Measurements from ENCODE around the gene PWWP2B. TPM values are rescaled to one million over a fixed set of nuclear protein-coding genes. Genes with fewer than 3 reads are reported as not detected.
A peak's percentile ranks its signal among the peaks of the same experiment; 100 is the strongest.
"Not testable (repeated sequence)": the region's sequence is repeated elsewhere in the genome, so short reads cannot be mapped to it uniquely, and the experiment has no call there.

Gene PWWP2B
- total RNA-seq, 2 donors from 2014 or later: 33.8 to 61.0 TPM

GRCh38 chr10:132386419-132386831, 10.6 kb upstream of the PWWP2B start:
- Histone ChIP-seq H3K36me3 (no peaks in the 10 kb centered on the region), H3K4me1 (no peaks in the 10 kb centered on the region), H3K27ac (no peak overlapping the region), H3K9me3 (no peaks in the 10 kb centered on the region), H3K27me3 (no peaks in the 10 kb centered on the region), H3K4me3 (no peak overlapping the region), H3K9ac (ENCODE audit: low read depth in 2 of 2, low read length in 2 of 2) (no peak overlapping the region)
- intact Hi-C loops (cut with DNase I): loop anchor here (2.0 to 10.0 kb wide), 2 partner anchors 66 to 188 kb away; no protein-coding TSS in a partner anchor
- no peak for DNase-seq
- no peak for TF ChIP-seq CTCF (IDR thresholded peaks at IDR 0.05)

DNA sequence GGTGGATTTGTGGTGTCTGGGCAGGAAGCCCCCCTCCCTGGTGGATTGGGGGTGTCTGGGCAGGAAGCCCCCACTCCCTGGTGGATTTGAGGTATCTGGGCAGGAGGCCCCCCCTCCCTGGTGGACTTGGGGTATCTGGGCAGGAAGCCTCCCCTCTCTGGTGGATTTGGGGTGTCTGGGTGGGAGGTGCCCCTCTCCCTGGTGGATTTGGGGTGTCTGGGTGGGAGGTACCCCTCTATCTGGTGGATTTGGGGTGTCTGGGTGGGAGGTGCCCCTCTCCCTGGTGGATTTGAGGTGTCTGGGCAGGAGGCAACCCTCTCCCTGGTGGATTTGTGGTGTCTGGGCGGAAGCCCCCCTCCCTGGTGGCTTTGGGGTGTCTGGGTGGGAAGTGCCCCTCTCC, 10.1 kb upstream of the PWWP2B start:
- not testable (repeated sequence) for H3K36me3 ChIP-seq; H3K4me1 ChIP-seq; H3K9me3 ChIP-seq; H3K27ac ChIP-seq; H3K4me3 ChIP-seq; H3K27me3 ChIP-seq; H3K9ac ChIP-seq (ENCODE audit: low read depth in 2 of 2, low read length in 2 of 2); DNase-seq
- intact Hi-C loops (cut with DNase I): loop anchor here (2.0 to 10.0 kb wide), 2 partner anchors 66 to 188 kb away; no protein-coding TSS in a partner anchor

- H3K27ac ChIP-seq: no peak overlapping the region
- H3K9ac ChIP-seq (ENCODE audit: low read depth in 2 of 2, low read length in 2 of 2): peak overlapping the region; percentile 13 to 69
- no peak overlapping the region for H3K4me3 ChIP-seq
- no peaks in the 10 kb centered on the region for H3K36me3 ChIP-seq
- peak; percentile 82 for DNase-seq
- TF ChIP-seq CTCF (IDR thresholded peaks at IDR 0.05): peak; percentile 31
- H3K4me1 ChIP-seq: no peaks in the 10 kb centered on the region
- H3K9me3 ChIP-seq: no peaks in the 10 kb centered on the region
- H3K27me3 ChIP-seq: no peaks in the 10 kb centered on the region
- intact Hi-C loops (cut with DNase I): loop anchor here (2.0 to 10.0 kb wide), 2 partner anchors 65 to 187 kb away; no protein-coding TSS in a partner anchor
These were observed 9.2 kb upstream of the PWWP2B start for GRCh38 chr10:132387764-132388210.

DNA sequence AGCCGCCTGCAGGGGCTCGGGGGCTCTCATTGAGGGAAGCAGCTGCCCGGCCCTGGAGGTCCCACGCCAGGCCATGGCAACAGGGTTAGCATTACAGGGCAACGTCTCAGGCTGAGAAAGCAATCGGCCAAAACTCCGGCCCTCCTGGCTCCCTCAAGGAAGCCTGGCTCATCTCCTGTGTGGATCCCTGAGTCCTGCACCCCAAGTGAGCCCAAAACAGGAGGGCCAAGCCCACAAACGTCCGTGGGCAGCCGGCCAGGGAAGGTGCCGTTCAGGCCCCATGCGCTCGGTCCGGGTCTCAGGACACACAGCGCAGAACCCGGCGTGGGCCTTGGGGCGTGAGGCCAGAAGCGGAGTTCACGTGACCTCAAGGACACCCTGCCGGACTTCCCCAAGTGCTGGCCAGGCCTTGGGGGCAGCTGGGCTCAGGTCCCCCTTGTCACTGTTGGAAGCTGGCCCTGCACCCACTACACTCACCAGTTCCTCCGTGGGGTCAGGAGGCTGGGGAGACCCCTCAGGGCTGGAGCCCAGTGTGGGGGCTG, 8.0 kb upstream of the PWWP2B start:
- peak; percentile 34 for DNase-seq
- H3K9ac ChIP-seq (ENCODE audit: low read depth in 2 of 2, low read length in 2 of 2): peak overlapping the region in 1 of 2 donors; percentile 41

GRCh38 chr10:132389433-132390169, 7.4 kb upstream of the PWWP2B start:
- Histone ChIP-seq H3K9ac (ENCODE audit: low read depth in 2 of 2, low read length in 2 of 2) (peak overlapping the region in 1 of 2 donors; percentile 41), H3K36me3 (no peaks in the 10 kb centered on the region), H3K27me3 (no peaks in the 10 kb centered on the region), H3K4me1 (no peaks in the 10 kb centered on the region), H3K9me3 (no peaks in the 10 kb centered on the region), H3K4me3 (no peak overlapping the region), H3K27ac (no peak overlapping the region)
- DNase-seq: no peak
- intact Hi-C loops (cut with DNase I): loop anchor here (10.0 kb wide), 1 partner anchor 185 kb away; no protein-coding TSS in a partner anchor
- TF ChIP-seq CTCF (IDR thresholded peaks at IDR 0.05): no peak

More for the DNA sequence above, 8.0 kb upstream of the PWWP2B start:
- Histone ChIP-seq H3K36me3 (no peaks in the 10 kb centered on the region), H3K9me3 (no peaks in the 10 kb centered on the region), H3K4me1 (no peaks in the 10 kb centered on the region), H3K4me3 (no peak overlapping the region), H3K27me3 (no peaks in the 10 kb centered on the region), H3K27ac (no peak overlapping the region)
- intact Hi-C loops (cut with DNase I): loop anchor here (10.0 kb wide), 1 partner anchor 186 kb away; no protein-coding TSS in a partner anchor
- no peak for TF ChIP-seq CTCF (IDR thresholded peaks at IDR 0.05)
